Activated CD4-positive, alpha-beta T cell treated with anti-CD3 and anti-CD28 coated beads, Interleukin-2, amount 50 U/mL, for 24 hours (primary cell): ENCODE results near the gene KCNMA1.

ENCODE experiments used
- DNase-seq, 2 donors: peaks; one replicate each; pipeline ENCODE4 v3.0.0-alpha.2; 2020; ENCODE audit warnings: low read depth in 1 of 2, low spot score in 1 of 2

KCNMA1 gene

GRCh38 chr10:77006836-77007511 lies 630.6 kb downstream of the KCNMA1 start:
- no peak for DNase-seq

GRCh38 chr10:77005871-77006270 lies 631.7 kb downstream of the KCNMA1 start:
- no peak for DNase-seq

- no peak for DNase-seq
These were observed 632.6 kb downstream of the KCNMA1 start for GRCh38 chr10:77004917-77005564.

- no peak for DNase-seq
These were observed 634.7 kb downstream of the KCNMA1 start for GRCh38 chr10:77002872-77003271.

- DNase-seq, result no peak
These were observed 636.4 kb downstream of the KCNMA1 start for GRCh38 chr10:77001206-77001605.

- no peak for DNase-seq
These were observed 639.2 kb downstream of the KCNMA1 start for GRCh38 chr10:76998451-76998850.

GRCh38 chr10:76997631-76998030 lies 640.0 kb downstream of the KCNMA1 start:
- no peak for DNase-seq

- no peak for DNase-seq
These were observed 642.6 kb downstream of the KCNMA1 start for GRCh38 chr10:76995023-76995422.

GRCh38 chr10:76993213-76993612 lies 644.4 kb downstream of the KCNMA1 start:
- no peak for DNase-seq

- DNase-seq, result no peak
These were observed 645.1 kb downstream of the KCNMA1 start for GRCh38 chr10:76992467-76992866.

GRCh38 chr10:76991621-76992020 lies 646.0 kb downstream of the KCNMA1 start:
- no peak for DNase-seq

- DNase-seq, result no peak
These were observed 647.0 kb downstream of the KCNMA1 start for GRCh38 chr10:76990561-76990960.

GRCh38 chr10:76984559-76985443 lies 652.8 kb downstream of the KCNMA1 start:
- peak; percentile 3 to 43 for DNase-seq

GRCh38 chr10:76983624-76984023 lies 654.0 kb downstream of the KCNMA1 start:
- no peak for DNase-seq

GRCh38 chr10:76982671-76983070 lies 654.9 kb downstream of the KCNMA1 start:
- DNase-seq, result no peak

- DNase-seq, result no peak
These were observed 656.4 kb downstream of the KCNMA1 start for GRCh38 chr10:76981251-76981650.

GRCh38 chr10:76977901-76978300 lies 659.7 kb downstream of the KCNMA1 start:
- DNase-seq, result no peak

- DNase-seq, result no peak
These were observed 660.6 kb downstream of the KCNMA1 start for GRCh38 chr10:76977046-76977445.

GRCh38 chr10:76976142-76976541 lies 661.5 kb downstream of the KCNMA1 start:
- no peak for DNase-seq

GRCh38 chr10:76975126-76975525 lies 662.5 kb downstream of the KCNMA1 start:
- DNase-seq, result no peak

GRCh38 chr10:76974017-76974691 lies 663.5 kb downstream of the KCNMA1 start:
- DNase-seq, result no peak
